Lower lobe of right lung (tissue), 2 donors: ENCODE results near the gene MAPK1. TPM values are rescaled to one million over a fixed set of nuclear protein-coding genes. Genes with fewer than 3 reads are reported as not detected.
"Not testable (repeated sequence)": the region's sequence is repeated elsewhere in the genome, so short reads cannot be mapped to it uniquely, and the experiment has no call there.

Experiments
- ATAC-seq, 2 donors: fragments of 200-7000 bp; cut with Tn5 transposase; one replicate each; pipeline ENCODE4 v1.9.1; 2020 to 2022; ENCODE audit warnings: mild to moderate bottlenecking in 2 of 2, moderate library complexity in 2 of 2
- DNase-seq: peaks from one replicate; pipeline ENCODE4 v3.0.0-alpha.2; 2020
- H3K27ac ChIP-seq: fragments of 200-600 bp; one replicate; pipeline ENCODE4 v1.8.0; 2022
- H3K27me3 ChIP-seq: fragments of 200-600 bp; one replicate; pipeline ENCODE4 v1.8.0; 2022; ENCODE audit warnings: low read depth
- H3K36me3 ChIP-seq: fragments of 200-600 bp; one replicate; pipeline ENCODE4 v1.8.0; 2022; ENCODE audit warnings: mild to moderate bottlenecking
- H3K4me1 ChIP-seq: fragments of 200-600 bp; one replicate; pipeline ENCODE4 v1.8.0; 2022
- H3K4me3 ChIP-seq: fragments of 200-600 bp; one replicate; pipeline ENCODE4 v1.8.0; 2022; ENCODE audit warnings: mild to moderate bottlenecking
- H3K9me3 ChIP-seq: fragments of 200-600 bp; one replicate; pipeline ENCODE4 v1.8.0; 2022
- CTCF ChIP-seq: fragments of 200-600 bp; IDR thresholded peaks from one replicate; pipeline ENCODE4 v1.8.0; 2022; ENCODE audit warnings: antibody characterized with exemption, mild to moderate bottlenecking
- intact Hi-C: fragments of 100-400 bp; cut with DNase I; formaldehyde crosslinking; loops from one replicate; pipeline ENCODE4 v1.11.0; 2022
- total RNA-seq: library from RNA; stranded (reverse); fragmentation: NEBNext Ultra II Directional; extraction: Animal tissue kit (Norgen Biotek cat#: 25700); gene quantifications from one replicate; pipeline ENCODE4 v1.2.1, GENCODE V29; 2021
- donor health status: DM: no; HTN: yes; CAD: no; lungs with severe emphysema.

The MAPK1 gene
- total RNA-seq, 1 donor from 2014 or later = 146 TPM

GRCh38 chr22:21791635-21792625 is 75.5 kb downstream of the MAPK1 start:
- H3K27ac ChIP-seq = no peak overlapping the region
- no peak for ATAC-seq
- peaks cover 90% of the 10 kb centered on the region for H3K36me3 ChIP-seq

GRCh38 chr22:21790849-21791610 is 76.4 kb downstream of the MAPK1 start:
- peaks cover 88% of the 10 kb centered on the region for H3K36me3 ChIP-seq
- ATAC-seq, intact Hi-C loops: not testable (repeated sequence)

More at GRCh38 chr22:21791635-21792625, 75.5 kb downstream of the MAPK1 start:
- Histone ChIP-seq H3K9me3 (no peaks in the 10 kb centered on the region), H3K27me3 (no peaks in the 10 kb centered on the region), H3K4me3 (no peak overlapping the region), H3K4me1 (no peaks in the 10 kb centered on the region)
- intact Hi-C loops = no loop called here
- no peak for DNase-seq
- TF ChIP-seq CTCF = no peak

GRCh38 chr22:21790359-21790758 is 77.1 kb downstream of the MAPK1 start:
- Histone ChIP-seq H3K9me3 (no peaks in the 10 kb centered on the region), H3K4me1 (no peaks in the 10 kb centered on the region), H3K27me3 (no peaks in the 10 kb centered on the region), H3K36me3 (peaks cover 84% of the 10 kb centered on the region), H3K4me3 (no peak overlapping the region), H3K27ac (no peak overlapping the region)
- ATAC-seq (no peak), DNase-seq (no peak)
- no peak for TF ChIP-seq CTCF
- intact Hi-C loops = no loop called here

More at GRCh38 chr22:21790849-21791610, 76.4 kb downstream of the MAPK1 start:
- H3K9me3 ChIP-seq, H3K27me3 ChIP-seq, H3K4me3 ChIP-seq, DNase-seq, H3K27ac ChIP-seq, H3K4me1 ChIP-seq: not testable (repeated sequence)

GRCh38 chr22:21787565-21787964 is 79.9 kb downstream of the MAPK1 start:
- not testable (repeated sequence) for H3K4me1 ChIP-seq, ATAC-seq

GRCh38 chr22:21780259-21780658 is 87.2 kb downstream of the MAPK1 start:
- H3K36me3 ChIP-seq = peaks cover 63% of the 10 kb centered on the region
- H3K27ac ChIP-seq = no peak overlapping the region
- no peak for ATAC-seq
- no peak for TF ChIP-seq CTCF
- H3K9me3 ChIP-seq = no peaks in the 10 kb centered on the region
- no peaks in the 10 kb centered on the region for H3K4me1 ChIP-seq
- H3K27me3 ChIP-seq = no peaks in the 10 kb centered on the region
- no peak for DNase-seq
- intact Hi-C loops = no loop called here
- no peak overlapping the region for H3K4me3 ChIP-seq

More at GRCh38 chr22:21787565-21787964, 79.9 kb downstream of the MAPK1 start:
- intact Hi-C loops, H3K27me3 ChIP-seq, DNase-seq, H3K9me3 ChIP-seq, H3K27ac ChIP-seq, H3K4me3 ChIP-seq: not testable (repeated sequence)
- peaks cover 83% of the 10 kb centered on the region for H3K36me3 ChIP-seq

- no peak overlapping the region for H3K27ac ChIP-seq
These were observed 88.0 kb downstream of the MAPK1 start for GRCh38 chr22:21779444-21779843.

More at GRCh38 chr22:21779444-21779843, 88.0 kb downstream of the MAPK1 start:
- no peaks in the 10 kb centered on the region for H3K4me1 ChIP-seq
- DNase-seq (no peak), ATAC-seq (no peak)
- peaks cover 55% of the 10 kb centered on the region for H3K36me3 ChIP-seq
- H3K27me3 ChIP-seq = no peaks in the 10 kb centered on the region
- no peaks in the 10 kb centered on the region for H3K9me3 ChIP-seq
- TF ChIP-seq CTCF = no peak
- intact Hi-C loops = no loop called here
- H3K4me3 ChIP-seq = no peak overlapping the region
